Lower leg skin (tissue), 4 donors: Measurements from ENCODE around the gene WDFY2. TPM values are rescaled to one million over a fixed set of nuclear protein-coding genes. Genes with fewer than 3 reads are reported as not detected.

Source experiments
- DNase-seq, 2 donors: peaks; one replicate each; pipeline ENCODE4 v3.0.0-alpha.2; 2019; ENCODE audit warnings: low spot score in 2 of 2
- H3K4me3 ChIP-seq: fragments of 200-600 bp; sonication (generic); 2 replicates; pipeline ENCODE4 v1.5.1; 2017; ENCODE audit warnings: mild to moderate bottlenecking, low read depth; ENCODE audit not compliant: poor library complexity, severe bottlenecking
- CTCF ChIP-seq, 3 donors: fragments of 450-650 bp; IDR thresholded peaks; one replicate each; pipeline ENCODE4 v1.5.1; 2016; ENCODE audit warnings: antibody characterized with exemption in 3 of 3, mild to moderate bottlenecking in 3 of 3, moderate library complexity in 2 of 3
- POLR2A ChIP-seq, 2 donors: fragments of 450-650 bp; IDR thresholded peaks; one replicate each; pipeline ENCODE4 v1.6.1; 2016 to 2017; ENCODE audit warnings: antibody characterized with exemption in 2 of 2, mild to moderate bottlenecking in 1 of 2, moderate library complexity in 1 of 2
- WGBS, 2 donors: methylation state at CpG; one replicate each; pipeline ENCODE4 v1.1.5; 2018; 5-methylcytosine and 5-hydroxymethylcytosine counted together
- intact Hi-C: fragments of 100-400 bp; cut with DNase I; formaldehyde crosslinking; loops from one replicate; pipeline ENCODE4 v1.15.0; 2023; ENCODE audit warnings: low total_unique reads
- total RNA-seq, 4 donors: library from RNA; depleted of rRNA; stranded (reverse); fragments of >200 nt; gene quantifications; one replicate each; pipeline ENCODE4 v1.1.0, GENCODE V29; 2016

WDFY2 gene
- total RNA-seq, 4 donors from 2014 or later, result 20.1 to 40.3 (median 22.4) TPM

GRCh38 chr13:51734786-51735185 is 150.5 kb downstream of the WDFY2 start:
- DNase-seq, result no peak
- 87 to 91% methylated on average over 2 of the region's 2 CpGs for whole genome bisulfite sequencing, 2 donors
- TF ChIP-seq CTCF (IDR thresholded peaks at IDR 0.05) (no peak), POLR2A (IDR thresholded peaks at IDR 0.05) (no peak)
- no peak overlapping the region for H3K4me3 ChIP-seq
- intact Hi-C loops, result no loop called here

- DNase-seq, result no peak
- 93 to 98% methylated on average over 3 of the region's 3 CpGs for WGBS, 2 donors
- no peak for TF ChIP-seq POLR2A (IDR thresholded peaks at IDR 0.05)
- no peak for TF ChIP-seq CTCF (IDR thresholded peaks at IDR 0.05)
- intact Hi-C loops, result no loop called here
- no peak overlapping the region for H3K4me3 ChIP-seq
Measured at GRCh38 chr13:51737609-51738008, 153.3 kb downstream of the WDFY2 start.

DNA sequence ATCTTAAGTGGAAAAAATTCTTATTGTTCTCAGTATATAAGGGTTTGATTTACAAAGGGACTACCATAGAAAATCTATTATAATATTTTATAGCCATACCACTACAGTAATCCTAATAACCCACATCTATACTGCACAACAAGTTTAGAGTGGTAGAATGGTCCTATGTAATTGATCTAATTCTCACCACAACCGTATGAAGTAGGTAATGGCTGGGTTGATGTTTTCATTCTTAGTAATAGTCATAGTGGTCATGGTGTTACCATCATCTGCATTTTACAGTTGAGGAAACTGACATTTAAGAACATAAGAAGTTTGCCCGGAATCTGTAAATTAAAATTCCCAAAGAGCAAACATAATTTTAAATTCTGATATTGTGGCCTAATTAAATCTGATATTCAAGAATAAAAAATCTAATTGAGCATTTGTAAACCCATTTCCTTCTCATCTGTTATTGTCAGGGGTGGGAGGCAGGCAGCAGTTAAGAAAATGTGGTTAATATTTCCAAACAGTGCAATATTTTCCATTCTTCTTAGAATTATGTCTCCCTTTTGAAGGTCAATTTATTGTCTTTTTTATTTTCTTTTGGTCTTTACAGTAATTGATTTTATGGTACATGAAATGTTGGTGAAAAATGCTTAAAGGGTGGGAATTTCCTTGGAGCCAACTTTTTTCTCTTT is 154.1 kb downstream of the WDFY2 start:
- H3K4me3 ChIP-seq, result no peak overlapping the region
- 89 to 92% methylated on average over 2 of the region's 2 CpGs for WGBS, 2 donors
- DNase-seq, result no peak
- intact Hi-C loops, result no loop called here
- TF ChIP-seq POLR2A (IDR thresholded peaks at IDR 0.05) (no peak), CTCF (IDR thresholded peaks at IDR 0.05) (no peak)

GRCh38 chr13:51739027-51739764 is 154.9 kb downstream of the WDFY2 start:
- H3K4me3 ChIP-seq, result no peak overlapping the region
- WGBS, 2 donors, result 82 to 83% methylated on average over 6 of the region's 6 CpGs
- intact Hi-C loops, result no loop called here
- TF ChIP-seq POLR2A (IDR thresholded peaks at IDR 0.05), result no peak
- no peak for DNase-seq

DNA sequence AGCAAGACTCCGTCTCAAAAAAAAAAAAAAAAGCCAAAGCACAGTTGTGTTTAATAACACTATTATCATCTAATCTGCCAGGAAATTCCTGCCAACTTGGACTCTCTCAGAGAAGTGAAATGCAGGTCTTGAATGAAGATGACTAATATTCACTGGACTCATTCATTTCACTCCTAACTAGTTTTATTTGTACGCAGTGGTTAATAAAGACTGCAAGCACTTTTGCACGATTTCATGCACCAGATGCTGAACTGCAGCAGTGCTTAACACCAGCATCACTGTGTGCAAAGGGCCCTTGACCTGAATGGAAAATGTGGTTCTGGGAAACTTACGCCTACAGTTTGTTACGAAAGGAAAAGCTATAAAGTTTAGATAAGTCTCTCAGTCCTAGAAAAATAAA is 156.4 kb downstream of the WDFY2 start:
- 60 to 65% methylated on average over 5 of the region's 5 CpGs for WGBS, 2 donors
- no peak overlapping the region for H3K4me3 ChIP-seq
- DNase-seq, result no peak
- intact Hi-C loops, result loop anchor here (10.0 kb wide), 1 partner anchor 146 kb away; no protein-coding TSS in a partner anchor
- TF ChIP-seq CTCF (IDR thresholded peaks at IDR 0.05) (no peak), POLR2A (IDR thresholded peaks at IDR 0.05) (no peak)

DNA sequence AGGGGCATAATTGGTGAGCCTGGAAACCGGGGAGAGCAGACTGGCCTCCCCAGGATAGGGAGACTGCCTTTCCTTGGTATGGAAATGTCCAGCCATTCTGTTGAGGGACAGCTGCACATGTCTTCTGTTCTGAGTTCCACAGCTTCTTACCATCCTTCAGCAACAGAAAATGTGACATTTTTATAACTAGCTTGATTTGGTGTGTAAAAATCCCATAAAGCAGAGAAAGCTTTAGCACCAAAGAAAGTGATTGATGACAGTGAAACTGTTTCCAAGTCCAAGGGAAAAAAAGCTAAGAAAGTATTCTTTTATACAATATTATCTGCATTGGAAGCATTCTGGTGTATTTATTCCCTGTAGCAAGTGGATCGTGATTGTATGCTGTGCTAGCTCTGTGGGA is 157.8 kb downstream of the WDFY2 start:
- no peak for TF ChIP-seq POLR2A (IDR thresholded peaks at IDR 0.05)
- TF ChIP-seq CTCF (IDR thresholded peaks at IDR 0.05), result no peak
- H3K4me3 ChIP-seq, result no peak overlapping the region
- WGBS, 2 donors, result 96 to 99% methylated on average over 2 of the region's 2 CpGs
- no peak for DNase-seq
- intact Hi-C loops, result loop anchor here (10.0 kb wide), 1 partner anchor 147 kb away; no protein-coding TSS in a partner anchor
